Suprapubic skin (tissue), 4 donors: ENCODE results near the gene OR5K4. TPM values are rescaled to one million over a fixed set of nuclear protein-coding genes. Genes with fewer than 3 reads are reported as not detected.

Source experiments
- DNase-seq, 2 donors: peaks; one replicate each; pipeline ENCODE4 v3.0.0-alpha.2; 2019; ENCODE audit warnings: low spot score in 2 of 2
- H3K27ac ChIP-seq: fragments of 200-600 bp; sonication (generic); one replicate; pipeline ENCODE4 v1.5.1; 2019
- H3K27me3 ChIP-seq: fragments of 200-600 bp; sonication (generic); one replicate; pipeline ENCODE4 v1.5.1; 2019
- H3K36me3 ChIP-seq: fragments of 200-600 bp; sonication (generic); one replicate; pipeline ENCODE4 v1.5.1; 2019
- H3K4me1 ChIP-seq: fragments of 200-600 bp; sonication (generic); one replicate; pipeline ENCODE4 v1.5.1; 2019
- H3K4me3 ChIP-seq: fragments of 200-600 bp; sonication (generic); one replicate; pipeline ENCODE4 v1.5.1; 2019; ENCODE audit warnings: mild to moderate bottlenecking
- H3K9me3 ChIP-seq: fragments of 200-600 bp; sonication (generic); one replicate; pipeline ENCODE4 v1.5.1; 2019
- CTCF ChIP-seq, 2 donors: fragments of 200-600 bp in 1 of 2; fragments of 450-650 bp in 1 of 2; sonication (generic) in 1 of 2; IDR thresholded peaks; one replicate each; pipeline ENCODE4 v1.5.1; 2016 to 2019; ENCODE audit warnings: antibody characterized with exemption in 2 of 2, mild to moderate bottlenecking in 1 of 2, moderate library complexity in 1 of 2
- EP300 ChIP-seq: sonication (generic); formaldehyde crosslinking; IDR thresholded peaks from one replicate; pipeline ENCODE4 v1.6.1; 2017; ENCODE audit warnings: antibody characterized with exemption
- POLR2A ChIP-seq, 2 donors: fragments of 450-650 bp; IDR thresholded peaks; one replicate each; pipeline ENCODE4 v1.6.1; 2017; ENCODE audit warnings: antibody characterized with exemption in 2 of 2, mild to moderate bottlenecking in 2 of 2, moderate library complexity in 2 of 2
- POLR2AphosphoS5 ChIP-seq, 3 donors: sonication (generic); formaldehyde crosslinking; IDR thresholded peaks; one replicate each; pipeline ENCODE4 v1.6.1; 2017; ENCODE audit warnings: antibody characterized with exemption in 3 of 3
- WGBS: methylation state at CpG from one replicate; pipeline ENCODE4 v1.1.5; 2018; 5-methylcytosine and 5-hydroxymethylcytosine counted together
- total RNA-seq, 4 donors: library from RNA; depleted of rRNA; stranded (reverse); fragments of >200 nt; gene quantifications; one replicate each; pipeline ENCODE4 v1.1.0, GENCODE V29; 2016

Gene OR5K4, protein sequence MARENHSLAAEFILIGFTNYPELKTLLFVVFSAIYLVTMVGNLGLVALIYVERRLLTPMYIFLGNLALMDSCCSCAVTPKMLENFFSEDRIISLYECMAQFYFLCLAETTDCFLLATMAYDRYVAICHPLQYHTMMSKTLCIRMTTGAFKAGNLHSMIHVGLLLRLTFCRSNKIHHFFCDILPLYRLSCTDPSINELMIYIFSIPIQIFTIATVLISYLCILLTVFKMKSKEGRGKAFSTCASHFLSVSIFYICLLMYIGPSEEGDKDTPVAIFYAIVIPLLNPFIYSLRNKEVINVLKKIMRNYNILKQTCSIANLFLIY
- not detected for total RNA-seq

DNA sequence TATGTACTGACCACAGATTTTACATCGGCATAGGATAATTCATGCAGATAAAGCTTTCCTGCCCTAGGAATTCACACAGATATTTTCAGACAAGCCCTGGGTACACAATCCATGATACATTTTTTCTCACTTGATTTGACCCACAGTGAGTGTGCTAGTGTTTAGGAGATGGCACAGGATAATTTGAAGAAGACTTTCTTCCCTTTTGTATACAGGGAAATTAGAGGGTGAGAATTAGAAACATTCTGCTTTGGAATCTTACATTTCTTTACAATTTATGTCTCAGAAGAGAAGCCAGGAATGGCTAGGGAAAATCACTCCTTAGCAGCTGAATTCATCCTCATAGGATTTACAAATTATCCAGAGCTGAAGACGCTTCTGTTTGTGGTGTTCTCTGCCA is at the start of gene OR5K4:
TSS of gene OR5K4 (plus strand) at position 301 of the 400 bp plus-strand sequence. CDS start at position 301, 0 bp downstream.
- TF ChIP-seq EP300, result no peak
- no peak for TF ChIP-seq POLR2AphosphoS5 (IDR thresholded peaks at IDR 0.05)
- no peak for TF ChIP-seq CTCF (IDR thresholded peaks at IDR 0.05)
- TF ChIP-seq POLR2A (IDR thresholded peaks at IDR 0.05), result no peak
- WGBS, result 90% methylated on average over 2 of the region's 2 CpGs
- no peaks in the 10 kb centered on the region for H3K27me3 ChIP-seq
- H3K4me3 ChIP-seq, result no peak within 1 kb of the TSS
- no peaks in the 10 kb centered on the region for H3K36me3 ChIP-seq
- no peaks in the 10 kb centered on the region for H3K9me3 ChIP-seq
- H3K4me1 ChIP-seq, result no peaks in the 10 kb centered on the region
- no peak for DNase-seq
- H3K27ac ChIP-seq, result no peak within 1 kb of the TSS

GRCh38 chr3:98322101-98322500 is 31.6 kb upstream of the OR5K4 start:
- WGBS, result 80% methylated on average over 2 of the region's 2 CpGs

GRCh38 chr3:98322686-98323085 is 31.0 kb upstream of the OR5K4 start:
- DNase-seq, result no peak
- H3K27me3 ChIP-seq, result peaks cover 4% of the 10 kb centered on the region
- no peak for TF ChIP-seq POLR2AphosphoS5 (IDR thresholded peaks at IDR 0.05)
- WGBS, result 69% methylated on average over 2 of the region's 2 CpGs
- H3K36me3 ChIP-seq, result no peaks in the 10 kb centered on the region
- no peaks in the 10 kb centered on the region for H3K9me3 ChIP-seq
- H3K27ac ChIP-seq, result no peak overlapping the region
- no peaks in the 10 kb centered on the region for H3K4me1 ChIP-seq
- H3K4me3 ChIP-seq, result no peak overlapping the region

More at GRCh38 chr3:98322101-98322500, 31.6 kb upstream of the OR5K4 start:
- H3K27me3 ChIP-seq, result peaks cover 4% of the 10 kb centered on the region
- H3K27ac ChIP-seq, result no peak overlapping the region
- H3K9me3 ChIP-seq, result no peaks in the 10 kb centered on the region
- H3K36me3 ChIP-seq, result no peaks in the 10 kb centered on the region
- no peak overlapping the region for H3K4me3 ChIP-seq
- DNase-seq, result no peak
- TF ChIP-seq POLR2AphosphoS5 (IDR thresholded peaks at IDR 0.05), result no peak
- TF ChIP-seq EP300, result no peak
- TF ChIP-seq CTCF (IDR thresholded peaks at IDR 0.05), result no peak
- no peak for TF ChIP-seq POLR2A (IDR thresholded peaks at IDR 0.05)
- H3K4me1 ChIP-seq, result no peaks in the 10 kb centered on the region

DNA sequence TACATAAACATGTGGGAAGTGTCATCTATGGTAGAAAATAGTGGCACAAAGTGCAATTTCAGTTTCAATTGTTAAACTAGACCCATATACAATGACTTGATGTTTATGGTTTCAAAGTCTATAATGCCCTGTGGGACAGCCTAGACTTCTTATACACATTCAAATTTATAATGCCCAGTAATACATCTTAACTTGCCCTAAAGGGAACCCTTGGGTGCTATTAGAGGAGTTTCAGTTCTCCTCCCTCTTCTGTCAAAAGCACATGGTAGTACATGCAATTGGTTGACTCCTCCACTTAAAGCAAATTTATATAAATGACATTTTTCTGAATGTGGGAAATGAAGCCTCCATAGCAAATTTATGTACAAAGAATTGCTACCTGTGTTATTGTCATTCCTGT is 30.2 kb upstream of the OR5K4 start:
- Histone ChIP-seq H3K9me3 (no peaks in the 10 kb centered on the region), H3K27ac (no peak overlapping the region), H3K4me3 (no peak overlapping the region), H3K27me3 (peaks cover 4% of the 10 kb centered on the region), H3K36me3 (no peaks in the 10 kb centered on the region), H3K4me1 (no peaks in the 10 kb centered on the region)
- no peak for DNase-seq
- TF ChIP-seq CTCF (IDR thresholded peaks at IDR 0.05), result no peak
- no peak for TF ChIP-seq POLR2A (IDR thresholded peaks at IDR 0.05)
- no peak for TF ChIP-seq EP300
- TF ChIP-seq POLR2AphosphoS5 (IDR thresholded peaks at IDR 0.05), result no peak

DNA sequence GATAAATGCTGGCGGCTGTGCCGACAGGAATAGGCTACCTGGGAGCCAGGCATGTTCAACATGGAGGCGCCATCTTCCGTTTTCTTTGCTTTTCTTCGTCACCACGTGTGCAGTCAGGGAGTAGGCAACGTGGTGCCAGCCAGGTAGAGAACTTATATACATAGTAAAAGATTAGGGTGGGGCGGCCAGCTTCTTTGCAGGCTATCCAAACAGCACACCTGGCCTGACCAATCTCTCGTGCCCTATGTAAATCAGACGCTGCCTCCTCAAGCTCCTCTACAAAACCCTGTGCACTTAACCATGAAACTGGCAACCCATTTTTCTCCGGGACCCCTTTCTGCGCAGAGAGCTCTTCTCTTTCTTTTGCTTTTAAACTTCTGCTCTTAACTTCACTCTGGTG is 28.6 kb upstream of the OR5K4 start:
- 84% methylated on average over 12 of the region's 12 CpGs for WGBS
- DNase-seq, result no peak
- H3K9me3 ChIP-seq, result no peaks in the 10 kb centered on the region
- TF ChIP-seq CTCF (IDR thresholded peaks at IDR 0.05), result no peak
- no peak for TF ChIP-seq EP300
- TF ChIP-seq POLR2A (IDR thresholded peaks at IDR 0.05), result no peak
- TF ChIP-seq POLR2AphosphoS5 (IDR thresholded peaks at IDR 0.05), result no peak
- no peaks in the 10 kb centered on the region for H3K36me3 ChIP-seq
- no peak overlapping the region for H3K4me3 ChIP-seq
- H3K4me1 ChIP-seq, result no peaks in the 10 kb centered on the region
- H3K27me3 ChIP-seq, result peaks cover 4% of the 10 kb centered on the region
- H3K27ac ChIP-seq, result no peak overlapping the region
